Left lobe of liver (tissue), 2 donors: ENCODE data around the gene ZNF423. TPM values are rescaled to one million over a fixed set of nuclear protein-coding genes. Genes with fewer than 3 reads are reported as not detected.
"Not testable (repeated sequence)": the region's sequence is repeated elsewhere in the genome, so short reads cannot be mapped to it uniquely, and the experiment has no call there.

ENCODE experiments used
- ATAC-seq: fragments of 200-7000 bp; cut with Tn5 transposase; one replicate; pipeline ENCODE4 v1.9.1; 2020; ENCODE audit warnings: mild to moderate bottlenecking, moderate library complexity
- DNase-seq: peaks from one replicate; pipeline ENCODE4 v3.0.0-alpha.2; 2020; ENCODE audit warnings: low spot score
- total RNA-seq: library from RNA; stranded (reverse); gene quantifications from one replicate; pipeline ENCODE4 v1.2.1, GENCODE V29; 2021
- donor health status: DM: no; HTN: no; CAD: no; lungs with moderate emphysema.
- donor health status: DM: no; HTN: yes; CAD: no.

ZNF423 gene
- 2.0 TPM for total RNA-seq

DNA sequence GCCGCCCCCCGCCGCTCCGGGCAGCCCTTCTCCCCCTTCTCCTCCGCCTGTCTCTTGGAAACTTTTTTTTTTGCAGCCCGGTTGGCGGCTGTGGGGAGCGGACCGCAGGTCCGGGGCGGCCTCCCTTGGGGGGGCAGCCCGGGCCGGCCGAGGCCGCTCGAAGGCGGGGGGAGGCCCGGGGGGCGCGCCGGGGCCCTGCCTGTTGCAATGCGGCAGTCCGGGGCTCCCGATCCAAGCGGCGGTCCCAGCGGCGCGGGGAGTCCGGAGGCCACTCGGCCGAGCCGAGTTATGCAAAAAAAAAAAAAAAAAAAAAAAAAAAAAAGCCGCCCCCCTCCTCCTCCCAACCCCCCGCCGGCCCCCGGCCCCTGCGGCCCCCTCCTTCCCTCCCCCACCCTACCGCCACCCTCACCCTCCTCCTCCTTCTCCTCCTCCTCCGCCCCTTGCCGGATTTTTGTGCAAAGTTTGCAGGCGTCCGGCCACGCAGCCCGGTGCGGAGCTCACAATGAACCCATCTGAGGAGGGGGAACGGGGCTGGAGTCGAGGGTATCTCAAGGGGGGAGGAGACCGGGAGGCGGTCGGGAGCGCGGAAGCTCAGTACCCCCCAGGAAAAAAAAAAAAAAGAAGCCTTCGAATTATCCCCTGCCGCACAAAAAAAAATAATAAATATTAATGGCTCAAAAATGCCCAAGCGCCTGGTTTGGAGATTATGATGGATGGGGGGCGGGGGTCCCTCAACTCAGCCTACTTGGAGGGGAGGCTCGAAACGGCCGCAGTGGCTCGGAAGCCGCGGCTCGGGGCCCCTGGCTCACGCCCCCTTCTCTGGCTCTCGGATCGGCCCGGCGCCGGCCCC, at the start of gene ZNF423:
TSS of gene ZNF423 (minus strand) at position 291 of the 850 bp plus-strand sequence. CDS start 338 bp downstream, outside the sequence.
- peak; percentile 11 for ATAC-seq
- no peak for DNase-seq

DNA sequence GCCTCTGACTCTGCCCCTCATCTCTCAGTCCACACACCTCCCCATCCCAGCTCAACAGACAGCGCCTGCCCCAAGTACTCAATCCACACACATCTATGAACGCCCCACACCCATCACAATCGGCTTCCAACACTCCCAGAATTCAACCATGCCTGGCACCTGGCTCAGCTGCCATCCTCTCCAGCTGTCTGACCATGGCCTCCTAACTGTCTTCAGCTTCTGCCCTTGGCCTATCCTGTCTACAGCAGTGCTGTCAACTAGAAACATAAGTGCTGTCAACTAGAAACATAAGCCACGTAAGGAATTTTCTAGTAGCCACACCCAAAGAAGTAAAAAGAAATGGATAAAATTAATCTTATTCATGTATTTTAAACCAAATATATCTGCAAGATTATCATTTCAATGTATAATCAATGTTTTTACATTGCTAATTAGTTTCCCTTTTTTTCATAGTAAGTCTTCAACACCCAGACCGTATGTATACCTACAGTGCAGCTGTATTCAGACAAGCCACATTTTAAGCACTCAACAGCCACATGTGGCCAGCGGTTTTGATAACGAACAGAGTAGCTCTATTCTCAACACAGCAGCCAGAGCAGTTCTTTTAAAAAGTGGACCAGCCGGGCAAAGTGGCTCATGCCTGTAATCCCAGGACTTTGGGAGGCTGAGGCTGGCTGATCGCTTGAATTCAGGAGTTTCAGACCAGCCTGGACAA, 48.6 kb upstream of the ZNF423 start:
- ATAC-seq (no peak), DNase-seq (no peak)

DNA sequence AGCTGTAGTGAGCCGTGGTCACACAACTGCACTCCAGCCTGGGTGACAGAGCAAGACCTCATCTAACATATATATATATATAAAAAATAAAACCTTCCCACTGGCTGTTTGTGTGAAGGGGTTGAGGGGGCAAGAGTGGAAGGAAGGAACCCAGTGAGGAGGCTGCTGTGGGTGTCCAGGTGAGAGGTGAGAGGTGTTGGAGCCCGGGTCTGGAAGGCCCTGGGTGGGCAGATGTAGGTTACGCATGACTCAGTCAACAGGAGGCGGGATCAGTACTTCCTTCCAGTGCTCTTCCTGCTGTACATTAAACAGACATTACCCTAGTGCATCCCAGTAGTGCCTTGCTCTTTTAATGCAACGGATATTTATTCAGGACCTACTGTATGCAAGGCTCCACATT, 47.0 kb upstream of the ZNF423 start:
- ATAC-seq (no peak), DNase-seq (no peak)

DNA sequence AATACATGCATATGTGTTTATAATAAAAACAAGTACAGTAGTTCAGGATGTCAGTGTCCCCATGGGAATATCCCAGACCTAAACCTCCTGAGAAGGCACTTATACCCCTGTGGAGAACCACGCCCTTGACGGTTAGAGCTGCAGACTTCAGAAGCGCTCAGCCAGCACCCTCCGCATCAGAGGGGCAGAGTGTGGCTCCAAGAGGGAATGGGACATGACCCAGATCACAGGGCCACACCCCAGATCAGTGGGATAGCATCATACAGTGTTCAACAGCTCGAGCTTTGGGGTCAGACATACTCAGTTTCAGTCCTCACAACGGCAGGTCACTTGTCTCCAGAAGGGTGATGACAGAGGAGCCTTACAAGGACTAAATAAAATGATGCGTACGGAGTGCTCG, 45.8 kb upstream of the ZNF423 start:
- DNase-seq (no peak), ATAC-seq (no peak)

DNA sequence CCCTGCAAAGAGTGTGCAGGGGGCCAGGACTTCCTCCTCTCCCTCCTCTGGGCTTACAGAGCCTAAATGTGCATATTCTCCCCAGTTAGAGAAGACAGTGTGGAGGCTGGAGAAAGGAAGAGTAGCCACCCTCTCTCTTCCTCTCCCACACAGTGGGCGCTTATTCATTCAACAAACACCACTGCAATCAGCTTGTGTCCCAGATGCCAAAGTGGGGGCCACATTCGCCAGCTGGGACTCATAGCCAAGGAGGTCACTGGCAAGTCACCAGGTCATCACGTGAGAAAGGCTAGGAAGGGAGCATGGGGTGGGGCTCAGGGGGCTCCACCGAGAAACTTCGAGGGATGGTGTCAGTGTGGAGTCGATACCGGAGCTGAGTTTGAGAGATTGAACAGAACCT, 45.0 kb upstream of the ZNF423 start:
- no peak for DNase-seq
- ATAC-seq, result no peak

DNA sequence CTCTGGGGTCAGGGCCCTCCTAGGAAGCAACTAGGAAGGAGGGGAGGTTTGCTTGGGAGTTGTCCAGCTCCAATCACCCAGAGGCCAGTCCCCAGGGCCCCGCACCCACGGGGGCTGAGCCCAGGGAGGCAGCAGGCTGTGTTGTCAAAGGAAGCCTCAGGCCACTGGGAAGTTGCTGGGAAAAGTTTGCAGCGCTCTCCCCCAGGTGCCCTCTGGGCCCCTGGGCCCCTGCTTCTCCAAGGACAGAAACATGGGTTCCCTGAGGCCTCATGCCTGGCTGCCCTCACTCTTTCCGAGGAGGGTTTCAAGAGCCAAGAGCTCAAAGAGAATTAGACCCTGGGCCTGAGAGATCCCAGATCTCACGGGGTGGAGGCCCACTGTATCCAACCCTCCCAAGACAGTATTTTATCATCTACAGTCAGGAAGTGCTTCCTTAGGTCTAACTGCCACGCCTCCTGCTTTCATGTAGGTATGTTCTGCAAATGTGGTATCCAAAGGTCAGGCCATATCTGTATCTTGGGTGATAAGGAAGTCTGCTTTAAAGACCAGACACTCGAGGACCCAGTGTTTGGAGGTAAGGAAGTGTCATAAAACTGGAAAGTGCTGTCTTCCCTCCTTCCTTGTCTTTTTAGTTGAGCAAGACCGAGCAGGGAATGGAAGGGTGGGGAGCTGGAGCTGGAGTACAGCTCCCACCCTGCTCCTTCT, 44.2 kb upstream of the ZNF423 start:
- no peak for DNase-seq
- ATAC-seq, result no peak

DNA sequence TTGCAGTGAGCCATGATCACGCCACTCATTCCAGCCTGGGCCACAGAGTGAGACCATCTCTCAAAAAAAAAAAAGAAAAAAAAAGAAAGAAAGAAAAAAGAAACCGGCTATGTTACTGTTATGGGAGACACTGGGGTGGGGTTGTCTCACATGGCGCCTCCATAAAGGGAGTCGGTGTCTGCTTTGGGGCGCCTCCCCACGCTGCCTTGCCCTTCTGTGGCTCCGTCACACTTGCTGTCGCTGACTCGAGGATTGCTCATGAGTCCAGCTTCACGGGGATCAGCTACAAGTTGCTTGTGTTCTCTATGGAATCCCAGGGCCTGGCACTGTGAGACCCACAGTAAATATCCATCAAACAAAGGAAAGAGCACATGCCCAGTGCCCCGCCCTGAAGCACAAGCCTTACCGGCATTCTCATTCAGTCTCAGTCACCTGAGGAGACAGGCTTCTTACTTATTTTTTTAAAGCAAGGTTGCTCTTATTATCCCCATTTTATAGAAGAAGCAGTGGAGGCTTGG, 40.6 kb upstream of the ZNF423 start:
- DNase-seq, result no peak
- no peak for ATAC-seq

DNA sequence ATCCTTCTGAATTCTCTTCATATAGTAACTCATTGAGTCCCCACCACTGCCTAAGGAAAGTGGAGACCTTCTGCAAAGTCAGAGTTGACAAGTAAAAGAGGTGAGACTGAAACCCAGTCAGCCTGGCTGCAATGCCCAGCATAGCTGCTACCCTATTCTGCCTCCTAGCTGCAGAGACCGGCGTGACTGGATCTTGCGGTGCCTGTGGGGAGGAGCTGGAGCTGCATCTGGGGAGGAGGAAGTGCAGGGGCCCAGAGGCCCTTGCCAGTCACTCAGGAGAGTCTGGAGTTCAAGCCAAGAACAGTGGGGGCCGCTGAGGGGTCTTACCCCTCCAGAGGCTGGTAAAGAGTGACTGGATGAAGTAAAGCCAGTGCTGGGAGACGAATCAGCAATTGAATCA, 35.0 kb upstream of the ZNF423 start:
- ATAC-seq (peak; percentile 87), DNase-seq (no peak)

DNA sequence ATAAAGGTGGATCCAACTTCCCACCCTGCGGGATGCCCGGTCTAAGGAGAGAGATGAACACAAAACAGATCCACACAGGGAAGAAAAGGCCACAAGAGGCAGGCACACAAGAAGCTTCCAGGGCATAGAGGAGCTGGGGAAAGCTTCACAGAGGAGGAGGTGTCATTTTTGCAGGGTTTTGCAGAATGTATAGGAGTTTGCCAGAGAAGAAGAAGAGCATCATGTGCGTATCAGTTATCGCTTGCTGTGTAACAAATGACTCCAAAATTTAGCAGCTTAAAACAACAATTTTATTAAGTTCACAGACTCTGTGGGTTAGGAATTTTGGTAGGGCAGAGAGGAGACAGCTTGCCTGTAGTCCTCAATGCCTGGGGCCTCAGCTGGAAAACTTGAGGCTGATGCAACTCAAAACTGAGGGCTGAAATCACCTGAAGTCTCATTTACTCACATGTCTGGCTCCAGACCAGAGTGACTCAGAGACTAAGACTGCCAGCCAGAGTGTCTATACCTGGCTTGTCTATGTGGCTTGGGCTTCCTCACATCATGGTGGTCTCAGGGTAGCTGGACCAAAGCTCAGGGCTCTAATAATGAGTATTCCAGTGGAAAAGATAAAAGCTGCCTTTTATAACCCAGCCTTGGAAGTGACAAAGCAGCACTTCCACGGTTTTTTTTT, 33.9 kb upstream of the ZNF423 start:
- ATAC-seq (no peak), DNase-seq (no peak)

DNA sequence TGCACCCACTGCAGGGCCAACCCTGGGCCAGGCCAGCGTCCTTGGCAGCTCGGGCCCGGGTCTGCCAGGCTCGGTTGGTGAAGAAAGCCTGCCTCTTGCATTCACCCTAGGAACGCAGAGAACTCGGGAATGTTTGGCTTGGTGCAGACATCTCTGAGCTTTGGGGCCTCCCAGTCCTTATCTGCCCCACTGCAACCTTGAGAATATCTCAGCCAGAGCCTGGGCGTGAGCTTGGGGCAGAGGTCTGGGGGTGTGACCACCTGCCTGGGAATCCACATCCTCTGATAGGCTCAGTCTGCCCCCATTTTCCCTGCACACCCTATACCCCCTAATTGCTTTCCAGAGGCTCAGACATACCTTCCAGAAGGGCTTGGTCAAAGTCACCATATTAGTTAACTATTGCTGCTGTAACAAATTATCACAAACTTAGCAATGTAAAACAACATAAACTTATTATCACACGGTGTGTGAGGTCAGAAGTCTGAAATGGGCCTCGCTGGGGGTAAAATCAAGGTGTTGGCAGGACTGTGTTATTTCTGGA, 30.7 kb upstream of the ZNF423 start:
- DNase-seq (no peak), ATAC-seq (no peak)

DNA sequence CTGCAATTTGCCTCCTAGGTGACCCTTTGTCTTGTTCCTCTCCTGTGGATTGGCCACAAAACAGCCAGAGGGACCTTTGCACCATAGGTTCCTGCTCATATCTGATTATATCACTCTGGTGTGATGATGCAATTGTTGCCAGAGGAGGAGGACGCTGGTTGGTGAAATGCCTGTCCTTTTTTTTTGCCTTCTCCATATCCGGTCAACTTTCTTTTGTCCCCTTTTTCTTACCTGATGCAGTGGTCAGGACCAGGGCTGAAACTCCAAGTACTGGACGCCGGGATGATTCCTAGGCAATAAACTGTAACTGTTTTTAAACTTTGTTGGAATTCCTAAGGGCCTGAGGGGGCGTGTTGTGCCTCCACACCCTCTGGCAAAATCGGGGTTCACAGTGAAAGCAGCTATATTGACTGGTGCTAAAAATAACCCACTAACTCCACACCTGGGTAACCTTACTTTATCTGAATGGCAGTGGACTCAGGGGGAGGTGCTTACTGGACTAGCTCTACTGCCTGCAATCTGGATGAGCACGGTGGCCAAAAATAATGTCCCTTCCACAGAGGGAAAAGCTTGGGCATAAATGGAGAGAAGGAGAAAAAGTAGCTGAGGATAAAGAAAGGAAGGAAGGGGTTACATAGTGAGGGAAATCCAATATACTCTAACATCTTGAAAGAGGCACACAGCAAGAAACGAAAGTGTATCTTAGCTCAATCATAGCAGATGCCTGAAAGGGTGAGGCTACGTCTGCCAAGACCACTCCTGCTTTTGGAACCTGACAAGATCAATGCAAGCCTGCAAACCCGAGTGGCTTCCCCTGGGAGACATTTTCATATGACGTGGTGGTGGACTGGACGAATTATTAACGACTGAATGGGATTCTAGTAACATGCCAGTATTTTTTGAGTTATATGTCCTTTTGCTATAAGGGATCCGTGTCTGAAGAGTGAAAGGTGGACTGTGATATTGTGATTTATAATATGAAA, 28.4 kb upstream of the ZNF423 start:
- peak; percentile 77 for ATAC-seq
- DNase-seq, result peak; percentile 83

DNA sequence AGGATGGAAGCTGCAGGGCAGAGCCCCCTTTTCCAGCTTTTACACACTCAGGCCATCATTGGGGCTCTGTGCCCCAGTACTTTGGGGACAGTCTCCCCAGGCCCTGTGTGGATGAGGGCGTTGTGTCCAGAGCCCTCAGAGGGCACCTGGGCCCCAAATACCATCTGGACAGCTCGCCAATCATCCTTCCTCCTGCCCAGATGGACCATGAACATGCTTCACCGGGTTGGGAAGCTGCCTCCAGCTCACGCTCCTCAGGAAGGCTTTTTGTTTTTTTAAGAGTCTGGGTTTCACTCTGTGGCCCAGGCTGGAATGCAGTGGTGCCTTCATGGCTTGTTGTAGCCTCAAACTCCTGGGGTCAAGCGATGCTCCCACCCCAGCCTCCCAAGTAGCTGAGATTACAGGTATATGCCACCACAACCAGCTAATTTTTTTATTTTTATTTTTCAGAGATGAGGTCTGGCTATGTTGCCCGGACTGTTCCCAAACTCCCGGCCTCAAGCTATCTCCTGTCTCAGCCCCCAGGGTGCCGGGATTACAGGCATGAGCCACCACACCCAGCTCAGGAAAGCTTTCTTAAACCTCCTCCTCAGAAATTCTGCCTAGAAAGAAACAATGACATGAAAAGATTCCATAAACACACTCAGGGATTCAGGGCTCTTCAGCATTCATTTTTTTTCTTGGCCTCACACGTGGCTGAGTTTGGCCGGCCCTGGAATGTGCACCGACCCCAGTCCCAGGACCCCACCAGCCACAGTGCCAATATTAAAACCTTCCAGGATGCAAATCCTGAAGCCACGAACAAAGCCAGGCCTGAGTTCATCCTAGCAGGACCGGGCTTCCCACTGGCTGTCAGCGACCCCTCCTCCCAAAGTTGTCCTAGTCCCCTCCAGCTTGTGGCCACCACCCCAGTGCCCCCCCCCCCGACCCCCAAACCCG, 27.4 kb upstream of the ZNF423 start:
- DNase-seq (no peak), ATAC-seq (peak; percentile 5)

DNA sequence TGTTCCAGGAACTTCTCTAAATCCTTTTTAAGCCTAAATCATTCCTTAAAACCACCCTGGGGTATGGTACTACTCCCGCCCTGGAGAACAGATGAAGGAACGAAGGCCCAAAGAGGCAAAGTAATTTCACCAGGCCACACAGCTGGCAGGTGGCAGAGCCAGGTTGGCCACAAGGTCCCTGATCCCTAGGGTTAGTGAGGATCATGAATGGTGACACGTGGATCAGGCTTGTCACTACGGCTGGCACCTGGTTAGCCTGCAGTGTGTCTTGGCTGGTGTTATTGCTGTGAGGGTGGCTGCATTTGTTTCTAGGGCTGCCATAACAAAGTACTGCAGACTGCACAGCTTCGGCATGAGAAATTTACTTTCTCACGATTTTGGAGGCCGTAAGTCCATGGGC, 26.0 kb upstream of the ZNF423 start:
- ATAC-seq (peak; percentile 88), DNase-seq (peak; percentile 89)

DNA sequence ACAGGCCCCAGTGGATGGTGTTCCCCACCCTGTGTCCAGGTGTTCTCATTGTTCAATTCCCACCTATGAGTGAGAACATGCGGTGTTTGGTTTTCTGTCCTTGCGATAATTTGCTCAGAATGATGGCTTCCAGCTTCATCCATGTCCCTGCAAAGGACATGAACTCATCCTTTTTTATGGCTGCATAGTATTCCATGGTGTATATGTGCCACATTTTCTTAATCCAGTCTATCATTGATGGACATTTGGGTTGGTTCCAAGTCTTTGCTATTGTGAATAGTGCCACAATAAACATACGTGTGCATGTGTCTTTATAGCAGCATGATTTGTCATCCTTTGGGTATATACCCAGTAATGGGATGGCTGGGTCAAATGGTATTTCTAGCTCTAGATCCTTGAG, 22.6 kb upstream of the ZNF423 start:
- not testable (repeated sequence) for ATAC-seq, DNase-seq

DNA sequence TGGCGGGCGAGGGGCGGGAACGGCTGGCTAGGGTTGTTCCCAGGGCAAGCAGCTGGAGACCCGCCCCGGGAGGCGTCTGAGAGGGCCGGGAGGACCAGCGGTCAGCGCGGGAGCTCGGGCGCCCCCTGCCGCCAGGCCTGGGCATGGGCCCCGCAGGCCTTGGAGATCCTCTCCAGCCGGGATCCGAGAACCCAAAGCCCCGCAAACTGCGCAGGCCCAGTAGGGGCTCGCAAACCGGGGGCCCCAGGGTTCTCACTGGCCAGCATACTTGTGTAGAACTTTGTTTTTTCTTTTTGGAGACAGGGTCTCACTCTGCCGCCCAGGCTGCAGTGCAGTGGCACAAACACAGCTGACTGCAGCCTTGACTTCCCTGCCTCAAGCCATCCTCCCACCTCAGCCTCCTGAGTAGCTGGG, 20.8 kb upstream of the ZNF423 start:
- peak; percentile 88 for ATAC-seq
- peak; percentile 51 for DNase-seq

DNA sequence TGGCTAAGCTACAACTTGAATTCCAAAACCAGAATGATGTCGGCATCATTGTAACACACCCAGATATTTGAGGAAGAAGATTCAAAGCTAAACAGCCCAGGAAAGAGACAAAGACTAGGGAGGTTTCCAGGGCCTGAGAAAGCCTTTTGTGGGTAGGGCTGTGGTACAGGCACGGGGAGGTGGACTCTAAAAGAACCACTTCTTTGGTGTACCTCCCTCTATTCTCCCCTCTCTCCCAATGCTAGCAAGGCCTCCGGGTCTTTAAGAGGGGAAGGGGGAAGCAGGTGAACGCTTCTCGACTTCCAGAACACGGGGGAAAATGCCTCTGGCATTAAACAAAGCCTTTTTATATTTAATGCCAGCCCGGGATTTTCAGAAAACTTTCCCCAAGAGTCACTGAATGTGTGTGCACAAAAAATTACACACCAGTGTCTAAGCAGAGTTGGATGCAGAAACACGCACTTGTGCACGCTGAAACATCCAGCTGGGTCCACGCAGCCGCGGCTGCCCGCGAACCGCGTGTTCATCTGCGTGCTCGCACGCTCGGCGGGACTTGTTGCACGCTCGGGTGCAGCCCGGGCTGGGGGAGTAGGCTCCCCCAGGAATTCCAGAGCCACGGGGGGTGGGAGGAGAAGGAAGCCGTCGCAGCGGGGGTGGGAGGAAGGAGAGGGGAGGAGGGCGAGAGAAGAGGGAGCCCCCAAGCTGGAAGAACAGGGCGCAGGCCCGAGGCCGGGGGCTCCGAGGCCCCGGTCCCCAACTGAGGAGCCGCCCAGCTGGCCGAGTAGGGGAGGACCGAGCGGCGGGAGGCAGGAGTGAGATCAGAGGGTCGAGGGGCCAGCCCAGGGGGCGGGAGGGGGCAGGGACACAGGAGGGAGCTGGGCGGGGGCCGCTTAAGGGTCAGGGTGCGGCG, 20.1 kb upstream of the ZNF423 start:
- no peak for ATAC-seq

DNA sequence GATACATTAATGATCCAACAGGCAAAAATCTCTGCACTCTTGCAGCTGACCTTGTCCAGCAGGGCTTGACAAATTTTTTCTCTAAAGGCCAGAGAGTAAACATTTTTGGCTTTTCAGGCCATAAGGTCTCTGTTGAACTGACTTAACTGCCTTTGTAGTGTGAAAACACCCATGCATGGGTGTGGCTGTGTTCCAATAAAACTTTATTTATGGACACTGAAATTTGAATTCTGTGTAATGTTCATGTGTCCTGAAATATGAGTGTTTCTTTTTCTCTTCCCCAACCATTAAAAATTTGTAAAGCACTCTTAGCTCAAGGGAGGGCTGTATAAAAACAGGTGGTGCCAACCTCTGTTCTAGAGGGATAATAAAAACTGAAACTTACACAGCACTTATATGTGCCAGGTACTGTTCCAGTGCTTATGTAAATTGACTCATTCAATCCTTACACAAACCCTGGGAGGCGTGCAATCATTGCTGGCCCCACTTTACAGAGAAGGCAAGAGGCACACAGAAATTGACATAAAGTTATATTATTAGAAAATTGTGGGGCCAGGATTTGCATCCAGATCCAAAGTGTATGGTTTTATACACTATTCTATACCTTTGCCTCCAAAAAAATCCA, 18.8 kb upstream of the ZNF423 start:
- ATAC-seq (no peak), DNase-seq (no peak)

More for the DNA sequence above, 20.1 kb upstream of the ZNF423 start:
- no peak for DNase-seq
